HG02981 (cell line): Measurements from ENCODE around the gene FAM151A.
A peak's percentile ranks its signal among the peaks of the same experiment; 100 is the strongest.

Source experiments
- ATAC-seq: cut with Tn5 transposase; IDR thresholded peaks from one replicate; pipeline ENCODE4 v1.9.1; 2021; ENCODE audit warnings: mild to moderate bottlenecking, moderate library complexity; ENCODE audit not compliant: unreplicated experiment

FAM151A gene

GRCh38 chr1:54623216-54624007 is at the start of gene FAM151A:
Gene FAM151A, minus strand, starts transcription at chr1:54623525. Its CDS starts 130 bp downstream, at chr1:54623395.
- ATAC-seq: no peak

DNA sequence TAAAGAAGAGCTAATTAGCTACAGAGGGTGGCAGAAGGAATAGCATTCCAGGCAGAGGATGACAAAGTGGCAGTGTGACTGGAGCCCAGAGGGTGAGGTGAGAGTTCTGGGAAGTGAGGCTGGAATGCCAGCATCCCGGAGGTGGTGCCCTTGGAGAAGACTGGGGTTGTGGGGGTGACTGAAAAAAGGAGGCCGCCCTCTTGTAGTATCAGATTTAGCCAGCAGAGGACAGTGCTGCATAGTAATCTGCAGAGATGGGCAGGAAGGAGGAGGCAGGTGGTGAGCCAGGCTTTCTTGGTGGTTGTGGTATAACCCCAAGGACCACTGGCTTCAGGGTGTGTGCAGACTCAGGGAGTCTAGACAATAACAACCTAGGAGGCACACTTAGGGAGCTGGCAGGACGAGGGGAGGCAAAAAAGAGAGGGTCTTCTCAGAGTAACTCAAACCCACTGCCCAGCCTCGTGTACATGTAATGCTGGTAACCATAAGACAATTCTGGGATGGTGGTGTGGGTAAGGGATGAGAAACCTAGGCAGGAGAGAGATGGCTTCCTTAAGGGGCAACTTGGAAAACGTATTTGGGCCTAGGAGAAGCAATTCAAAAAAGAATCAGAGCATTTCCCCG is 48.8 kb upstream of the FAM151A start:
- ATAC-seq: peak; percentile 60

GRCh38 chr1:54668567-54668966 is 45.2 kb upstream of the FAM151A start:
- no peak for ATAC-seq

GRCh38 chr1:54667797-54668196 is 44.5 kb upstream of the FAM151A start:
- no peak for ATAC-seq

DNA sequence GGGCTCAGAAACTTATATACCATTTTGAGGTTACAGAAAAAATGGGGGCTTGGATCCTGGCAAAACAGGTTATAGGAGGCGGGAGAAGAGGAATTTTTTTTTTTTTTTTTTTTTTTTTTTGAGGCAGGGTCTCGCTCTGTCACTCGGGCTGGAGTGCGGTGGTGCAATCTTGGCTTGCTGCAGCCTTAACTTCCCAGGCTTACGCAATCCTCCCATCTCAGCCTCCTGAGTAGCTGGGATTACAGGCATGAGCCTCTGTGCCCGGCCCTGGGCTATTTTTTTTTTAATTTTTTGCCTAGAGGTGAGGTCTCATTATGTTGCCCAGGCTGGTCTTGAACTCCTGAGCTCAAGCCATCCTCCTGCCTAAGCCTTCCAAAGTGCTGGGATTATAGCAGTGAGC is 43.0 kb upstream of the FAM151A start:
- ATAC-seq: no peak

GRCh38 chr1:54665852-54666251 is 42.5 kb upstream of the FAM151A start:
- no peak for ATAC-seq

- no peak for ATAC-seq
Observed at GRCh38 chr1:54664364-54664763, 41.0 kb upstream of the FAM151A start.

DNA sequence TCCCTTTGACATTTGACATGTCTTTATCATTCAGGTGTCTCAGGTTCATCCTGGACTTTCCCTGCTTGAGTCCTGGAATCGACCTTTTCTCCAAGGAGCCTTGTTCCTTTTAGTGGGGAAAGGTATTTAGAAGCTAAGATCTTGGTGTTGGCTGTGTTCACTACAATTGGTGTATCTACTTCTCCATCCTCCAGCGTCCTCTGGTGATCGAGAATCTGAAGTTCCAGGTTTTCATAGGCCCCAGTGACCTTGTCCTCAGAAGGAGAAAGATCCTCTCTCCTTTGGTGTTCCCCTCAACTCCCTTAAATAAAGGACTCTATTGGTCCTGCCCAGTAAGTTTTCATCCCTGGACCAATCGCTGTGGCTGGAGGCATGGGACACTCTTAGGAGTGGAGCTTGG is 40.4 kb upstream of the FAM151A start:
- ATAC-seq: no peak

DNA sequence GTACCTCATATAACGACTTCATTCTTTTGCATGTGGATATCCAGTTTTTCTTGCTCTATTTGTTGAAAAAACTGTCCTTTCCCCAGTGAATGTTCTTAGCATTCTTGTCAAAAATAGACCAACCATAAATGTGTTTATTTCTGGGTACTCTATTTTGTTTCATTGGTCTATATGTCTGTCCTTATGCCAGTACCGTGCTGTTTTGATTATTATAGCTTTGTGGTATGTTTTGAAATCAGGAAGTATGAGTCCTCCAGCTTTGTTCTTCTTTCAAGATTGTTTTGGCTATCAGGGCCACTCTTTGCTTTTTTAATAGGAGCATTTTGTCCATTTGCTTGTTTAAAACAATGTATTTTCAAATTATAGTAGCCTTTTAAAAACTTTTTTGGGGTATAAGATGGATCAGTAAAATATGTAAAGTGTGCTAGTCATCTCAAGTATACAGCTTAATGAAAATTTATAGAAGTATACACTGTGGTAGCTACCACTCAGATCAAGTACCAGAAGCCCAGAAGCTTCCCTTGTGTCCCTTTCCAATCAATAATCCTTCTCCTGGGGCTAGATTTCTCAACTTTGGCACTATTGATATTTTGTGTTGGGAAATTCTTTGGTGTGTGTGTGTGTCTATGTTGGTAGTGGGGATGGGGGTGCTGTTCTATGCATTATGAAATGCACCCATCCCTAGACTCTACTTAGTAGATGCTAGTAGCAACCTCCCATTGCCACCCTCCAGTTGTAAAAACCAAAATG is 35.0 kb upstream of the FAM151A start:
- ATAC-seq: no peak

GRCh38 chr1:54653036-54653435 is 29.7 kb upstream of the FAM151A start:
- no peak for ATAC-seq

- no peak for ATAC-seq
Observed at GRCh38 chr1:54652168-54652567, 28.8 kb upstream of the FAM151A start.

- no peak for ATAC-seq
Observed at GRCh38 chr1:54651608-54652007, 28.3 kb upstream of the FAM151A start.

DNA sequence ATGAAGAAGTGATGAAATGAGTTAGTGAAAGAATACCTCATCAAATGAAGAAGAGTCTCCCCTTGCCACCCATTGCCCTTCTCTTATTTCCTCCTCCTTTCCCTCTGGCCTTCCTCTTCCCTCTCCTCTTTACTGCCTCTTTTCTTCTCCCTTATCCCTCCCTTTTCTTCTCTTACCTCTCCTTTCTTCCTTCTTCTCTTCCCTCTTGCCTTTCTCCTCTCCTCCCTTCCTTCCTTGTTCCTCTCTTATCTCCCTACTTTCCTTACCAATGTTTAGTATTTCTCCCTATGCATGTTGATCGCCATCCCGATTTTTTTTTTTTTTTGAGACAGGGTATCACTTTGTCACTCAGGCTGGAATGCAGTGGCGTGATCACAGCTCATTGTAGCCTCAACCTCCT is 27.1 kb upstream of the FAM151A start:
- no peak for ATAC-seq

GRCh38 chr1:54649921-54650320 is 26.6 kb upstream of the FAM151A start:
- no peak for ATAC-seq

DNA sequence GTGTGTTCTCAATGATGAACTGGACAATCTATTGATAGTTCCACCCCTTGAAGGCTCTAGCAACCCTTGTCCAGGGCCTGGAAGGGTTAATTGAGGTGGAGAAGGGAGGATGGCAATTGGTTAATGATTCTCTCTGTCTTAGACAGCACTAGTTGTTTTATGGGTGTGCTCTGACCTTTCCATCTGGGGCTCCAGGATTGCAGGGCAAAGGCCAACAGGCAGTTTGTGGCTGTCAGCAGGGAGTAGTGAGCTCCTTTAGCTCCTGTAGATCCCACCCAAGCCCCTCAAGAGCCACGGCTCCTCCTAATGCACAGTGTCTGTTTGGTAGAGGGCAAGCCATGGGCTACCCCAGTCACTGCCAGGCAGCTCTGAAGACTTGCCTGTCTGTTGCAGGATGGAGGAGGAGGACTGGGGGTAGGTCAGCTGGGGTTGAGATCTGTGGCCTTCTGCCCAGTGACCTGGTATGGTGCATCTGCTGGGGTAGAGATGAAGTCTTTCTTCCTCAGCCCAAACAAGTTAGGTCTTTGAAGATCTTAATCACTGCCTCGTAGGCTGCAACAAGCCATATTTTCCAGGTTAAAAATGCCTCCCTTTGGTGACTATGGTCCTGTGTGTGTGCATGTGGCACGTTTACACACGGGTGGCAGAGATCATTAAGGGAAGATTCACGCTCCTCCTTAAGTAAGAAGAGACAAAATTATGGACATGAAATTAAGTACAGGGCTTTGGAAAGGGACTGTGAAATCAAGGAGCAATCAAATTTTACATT is 26.0 kb upstream of the FAM151A start:
- ATAC-seq: no peak

GRCh38 chr1:54645806-54646676 is 22.7 kb upstream of the FAM151A start:
- ATAC-seq: no peak

DNA sequence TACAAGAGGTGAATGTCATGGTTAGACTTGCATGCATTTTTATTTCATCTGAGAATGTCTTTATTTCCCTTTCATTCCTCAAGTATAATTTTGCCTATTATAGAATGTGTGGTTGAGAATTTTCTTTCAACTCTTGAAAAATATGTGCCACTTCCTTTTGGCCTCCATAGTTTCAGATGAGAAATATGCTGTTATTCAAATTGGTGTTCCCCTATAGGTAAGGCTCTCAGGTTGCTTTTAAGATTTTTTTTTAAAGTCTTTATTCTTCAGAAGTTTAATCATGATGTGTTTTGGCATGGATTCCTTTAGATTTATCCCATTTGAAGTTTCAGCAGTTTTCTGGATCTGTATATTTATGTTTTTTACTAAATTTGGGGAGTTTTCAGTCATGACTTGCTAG is 20.4 kb upstream of the FAM151A start:
- no peak for ATAC-seq

- no peak for ATAC-seq
Observed at GRCh38 chr1:54640863-54641836, 17.8 kb upstream of the FAM151A start, which contains the start of gene MROH7. Gene MROH7, plus strand, starts transcription at chr1:54641786. Its CDS starts 11,141 bp downstream, at chr1:54652927.

- ATAC-seq: no peak
Observed at GRCh38 chr1:54640361-54640760, 17.0 kb upstream of the FAM151A start.
